Activated CD4-positive, alpha-beta T cell treated with anti-CD3 and anti-CD28 coated beads for 4 hours (primary cell): ENCODE results near the gene SAMD5.
"Not testable (repeated sequence)": the region's sequence is repeated elsewhere in the genome, so short reads cannot be mapped to it uniquely, and the experiment has no call there.

ENCODE experiments used
- DNase-seq, 2 donors: peaks; one replicate each; pipeline ENCODE4 v3.0.0-alpha.2; 2020

Gene SAMD5

GRCh38 chr6:147528511-147529145, 20.1 kb downstream of the SAMD5 start:
- DNase-seq = no peak

DNA sequence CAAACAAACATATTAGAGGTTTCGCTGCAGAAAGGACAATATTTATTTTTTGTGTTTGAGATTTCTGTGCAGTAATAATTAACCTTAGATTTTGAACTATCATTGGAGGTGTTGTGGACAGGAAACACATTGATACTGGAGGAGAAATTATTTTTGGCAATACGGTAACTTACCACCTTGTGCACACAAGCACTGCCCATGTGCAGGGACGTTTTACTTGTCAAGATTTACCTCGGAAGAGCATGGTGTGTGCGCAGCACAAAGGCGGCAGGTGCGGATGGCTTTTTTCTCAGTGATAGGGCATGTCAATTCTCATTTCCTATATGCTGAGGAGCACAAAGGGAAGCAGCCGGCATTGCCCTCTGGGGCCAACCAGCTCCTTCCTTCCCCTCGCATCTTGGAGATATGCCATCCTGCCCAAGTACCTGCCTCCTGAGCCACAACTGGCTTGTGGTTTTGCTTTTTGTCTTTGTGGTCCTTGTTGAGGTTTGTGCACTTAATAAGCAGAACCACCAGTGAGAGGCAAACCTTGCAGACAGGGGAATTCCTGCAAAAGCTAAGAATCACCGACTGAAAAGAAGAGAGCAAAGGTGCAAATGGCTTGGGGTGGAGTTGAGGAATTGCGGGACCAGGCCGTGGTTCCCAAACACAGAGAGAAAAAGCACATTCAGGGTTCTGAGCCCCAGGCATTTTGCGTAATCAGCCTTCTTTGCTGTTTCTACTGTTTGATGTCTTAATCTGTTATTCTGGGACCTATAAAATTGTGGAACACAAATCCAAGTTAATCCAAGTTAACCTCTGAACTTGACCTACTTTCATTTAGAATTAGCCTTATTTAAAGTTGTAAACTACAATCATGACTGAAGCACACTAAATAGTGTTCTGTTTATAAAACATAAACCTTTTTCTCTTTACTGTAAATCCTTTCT, 21.9 kb downstream of the SAMD5 start:
- DNase-seq = no peak

GRCh38 chr6:147531321-147531720, 22.8 kb downstream of the SAMD5 start:
- no peak for DNase-seq

DNA sequence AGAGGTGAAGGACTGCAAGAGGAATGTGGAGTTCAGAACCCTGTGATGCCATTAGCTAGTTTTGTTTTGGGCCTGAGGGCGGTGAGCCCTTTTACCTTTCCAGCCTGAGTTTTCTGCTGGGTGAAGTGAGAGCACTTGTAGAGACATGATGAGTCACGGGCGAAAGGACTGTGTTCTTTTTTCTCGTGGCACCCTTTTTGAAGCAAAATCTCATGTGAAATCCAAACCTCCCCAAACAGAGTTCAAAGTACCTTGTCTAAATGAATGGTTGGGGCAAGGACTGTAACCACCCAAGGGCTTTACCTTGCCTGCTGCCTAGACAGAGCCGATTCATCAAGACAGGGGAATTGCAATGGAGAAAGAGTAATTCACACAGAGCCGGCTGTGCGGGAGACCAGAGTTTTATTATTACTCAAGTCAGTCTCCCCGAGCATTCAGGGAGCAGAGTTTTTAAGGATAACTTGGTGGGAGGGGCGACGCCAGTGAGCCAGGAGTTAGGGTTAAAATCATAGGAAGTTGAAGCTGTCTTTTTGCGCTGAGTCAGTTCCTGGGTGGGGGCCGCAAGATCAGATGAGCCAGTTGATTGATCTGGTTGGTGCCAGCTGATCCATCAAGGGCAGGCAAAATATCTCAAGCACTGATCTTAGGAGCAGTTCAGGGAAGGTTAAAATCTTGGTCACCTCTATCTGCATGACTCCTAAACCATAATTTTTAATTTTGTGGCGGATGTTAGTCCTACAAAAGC, 25.8 kb downstream of the SAMD5 start:
- DNase-seq = no peak

DNA sequence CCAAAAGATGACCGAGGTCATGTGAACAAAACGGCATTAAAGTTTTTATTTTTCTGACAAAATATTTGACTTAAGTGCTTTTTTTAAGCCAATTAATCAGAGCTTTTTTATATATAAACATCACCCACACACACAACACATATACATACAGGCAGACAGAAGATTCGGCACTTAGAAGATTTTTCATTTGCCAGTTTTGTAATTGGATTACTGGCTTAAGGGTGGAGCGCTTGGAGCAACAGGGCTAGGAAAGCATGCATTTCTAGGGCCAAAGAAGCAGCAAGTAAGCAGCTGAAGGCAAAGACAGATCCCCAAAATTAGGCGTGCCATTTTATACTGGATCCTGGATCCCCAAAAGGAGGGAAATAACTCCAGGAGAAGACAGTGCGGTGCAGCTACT, 30.3 kb downstream of the SAMD5 start:
- DNase-seq = no peak

GRCh38 chr6:147540075-147540474, 31.6 kb downstream of the SAMD5 start:
- DNase-seq = no peak

DNA sequence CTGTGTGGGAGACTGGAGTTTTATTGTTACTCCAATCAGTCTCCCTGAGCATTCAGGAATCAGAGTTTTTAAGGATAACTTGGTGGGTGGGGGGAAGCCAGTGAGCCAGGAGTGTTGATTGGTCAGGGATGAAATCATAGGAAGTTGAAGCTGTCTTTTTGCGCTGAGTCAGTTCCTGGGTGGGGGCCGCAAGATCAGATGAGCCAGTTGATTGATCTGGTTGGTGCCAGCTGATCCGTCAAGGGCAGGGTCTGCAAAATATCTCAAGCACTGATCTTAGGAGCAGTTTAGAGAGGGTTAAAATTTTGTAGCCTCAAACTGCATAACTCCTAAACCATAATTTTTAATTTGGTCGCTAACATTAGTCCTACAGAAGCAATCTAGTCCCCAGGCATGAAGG, 33.9 kb downstream of the SAMD5 start:
- DNase-seq = not testable (repeated sequence)

DNA sequence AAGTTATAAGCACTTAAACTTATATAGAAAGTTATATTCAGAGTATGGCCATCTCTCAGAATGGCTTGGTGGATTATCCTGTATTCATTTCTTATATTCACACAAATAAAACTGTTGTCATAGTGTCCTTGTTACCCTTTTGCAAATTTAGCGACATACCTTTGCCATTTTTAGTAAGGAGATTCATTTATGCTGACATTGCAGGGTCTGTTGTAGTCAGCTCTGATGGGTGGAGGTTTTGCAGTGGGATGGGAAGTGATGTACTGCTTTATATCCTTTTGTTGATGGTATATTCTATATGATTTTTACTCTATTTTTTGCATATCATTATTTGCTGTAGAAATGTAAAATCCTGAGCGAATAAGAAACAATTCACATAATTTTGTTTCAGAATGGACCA, 35.9 kb downstream of the SAMD5 start:
- no peak for DNase-seq

GRCh38 chr6:147546501-147547368, 38.2 kb downstream of the SAMD5 start:
- no peak for DNase-seq

- no peak for DNase-seq
Observed at GRCh38 chr6:147547369-147547902, 38.9 kb downstream of the SAMD5 start.

- DNase-seq = no peak
Observed at GRCh38 chr6:147548921-147549475, 40.5 kb downstream of the SAMD5 start.

DNA sequence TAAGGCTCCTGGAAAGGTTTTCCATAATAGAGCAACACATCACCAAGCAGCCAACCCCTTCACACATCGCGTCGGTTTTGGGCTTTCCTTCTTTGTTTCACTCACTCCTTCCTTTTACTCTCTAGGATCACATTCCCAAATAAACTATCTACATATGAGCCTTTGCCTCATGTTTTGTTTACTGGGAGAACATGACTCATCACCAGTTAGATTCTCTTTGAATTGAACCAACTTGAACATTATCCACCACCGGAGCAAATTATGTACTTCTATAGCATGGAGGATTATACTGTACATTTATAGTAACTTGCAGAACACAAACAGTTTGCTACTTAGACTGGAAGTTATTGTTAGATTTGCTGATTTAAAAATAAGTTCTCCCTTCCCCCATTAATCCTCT, 41.0 kb downstream of the SAMD5 start:
- no peak for DNase-seq

- DNase-seq = no peak
Observed at GRCh38 chr6:147551976-147552375, 43.5 kb downstream of the SAMD5 start.

DNA sequence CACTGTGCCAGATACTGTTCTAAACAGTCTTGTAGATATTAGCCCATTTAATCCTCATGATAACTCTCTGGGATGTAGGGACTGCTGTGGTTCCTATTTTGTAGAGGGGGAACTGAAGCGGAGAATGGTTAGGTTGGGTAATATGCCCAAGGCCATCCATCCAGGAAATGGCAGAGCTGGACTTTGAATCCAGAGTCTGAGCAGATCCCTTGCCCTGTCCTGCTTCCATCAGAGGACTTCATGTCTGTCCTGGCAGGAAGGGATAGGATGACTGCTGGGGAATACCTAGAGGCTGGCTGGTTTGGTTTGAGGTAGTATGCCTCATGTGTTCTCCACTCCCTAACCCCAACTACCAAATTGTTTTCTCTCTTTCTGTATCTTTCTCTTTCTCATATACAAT, 44.6 kb downstream of the SAMD5 start:
- DNase-seq = no peak

DNA sequence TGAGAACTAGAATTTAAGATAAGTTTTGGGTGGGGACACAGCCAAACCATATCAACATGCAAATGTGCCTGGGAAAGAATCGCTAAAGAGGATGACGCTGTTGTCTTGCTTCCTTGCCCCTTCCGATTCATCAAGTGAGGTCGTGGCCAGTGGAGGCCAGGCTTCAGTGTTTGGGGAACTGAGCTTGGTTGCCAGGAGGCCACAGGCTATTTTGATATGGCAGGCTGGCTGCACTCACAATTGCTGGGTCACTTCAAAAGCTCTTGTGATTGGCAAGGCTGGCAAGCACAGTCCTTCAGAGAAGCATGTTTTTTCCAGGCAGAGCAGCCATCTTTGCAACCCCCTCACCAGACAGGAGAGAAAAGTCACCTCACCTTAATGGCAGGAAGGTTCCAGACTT, 45.8 kb downstream of the SAMD5 start:
- no peak for DNase-seq

- DNase-seq = no peak
Observed at GRCh38 chr6:147559006-147559405, 50.5 kb downstream of the SAMD5 start.

DNA sequence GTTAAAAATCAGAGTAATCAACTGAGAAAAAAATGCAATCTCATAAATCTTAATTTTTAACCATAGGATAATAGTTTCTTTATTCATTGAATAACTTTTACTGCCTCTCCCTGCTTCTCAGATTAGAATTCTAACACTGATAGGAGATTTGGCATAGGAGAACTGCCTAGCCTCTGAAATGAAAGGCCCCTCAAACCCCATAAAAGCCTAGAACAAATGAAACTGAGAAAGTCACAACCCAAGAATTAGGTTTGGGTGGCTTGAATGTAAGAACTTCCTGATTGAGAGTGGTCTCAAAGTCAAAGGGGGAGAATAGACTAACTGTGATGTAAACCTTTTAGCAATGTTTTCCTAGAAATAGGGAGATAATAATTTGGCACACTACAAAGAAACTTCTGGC, 52.2 kb downstream of the SAMD5 start:
- no peak for DNase-seq

- no peak for DNase-seq
Observed at GRCh38 chr6:147561726-147562125, 53.2 kb downstream of the SAMD5 start.

- no peak for DNase-seq
Observed at GRCh38 chr6:147563472-147563871, 55.0 kb downstream of the SAMD5 start.

- no peak for DNase-seq
Observed at GRCh38 chr6:147564556-147564955, 56.1 kb downstream of the SAMD5 start.

GRCh38 chr6:147566244-147566898, 57.9 kb downstream of the SAMD5 start:
- no peak for DNase-seq
